HG02678 (cell line): ENCODE results near the gene TOE1.

ENCODE experiments used
- ATAC-seq: cut with Tn5 transposase; IDR thresholded peaks from one replicate; pipeline ENCODE4 v1.9.1; 2021; ENCODE audit warnings: mild to moderate bottlenecking, moderate library complexity; ENCODE audit not compliant: unreplicated experiment

The TOE1 gene

GRCh38 chr1:45326627-45327623, 13.0 kb upstream of the TOE1 start, which contains the start of gene HPDL:
Gene HPDL, plus strand, starts transcription at chr1:45326895. Its CDS starts 254 bp downstream, at chr1:45327149.
- ATAC-seq = peak; percentile 69

DNA sequence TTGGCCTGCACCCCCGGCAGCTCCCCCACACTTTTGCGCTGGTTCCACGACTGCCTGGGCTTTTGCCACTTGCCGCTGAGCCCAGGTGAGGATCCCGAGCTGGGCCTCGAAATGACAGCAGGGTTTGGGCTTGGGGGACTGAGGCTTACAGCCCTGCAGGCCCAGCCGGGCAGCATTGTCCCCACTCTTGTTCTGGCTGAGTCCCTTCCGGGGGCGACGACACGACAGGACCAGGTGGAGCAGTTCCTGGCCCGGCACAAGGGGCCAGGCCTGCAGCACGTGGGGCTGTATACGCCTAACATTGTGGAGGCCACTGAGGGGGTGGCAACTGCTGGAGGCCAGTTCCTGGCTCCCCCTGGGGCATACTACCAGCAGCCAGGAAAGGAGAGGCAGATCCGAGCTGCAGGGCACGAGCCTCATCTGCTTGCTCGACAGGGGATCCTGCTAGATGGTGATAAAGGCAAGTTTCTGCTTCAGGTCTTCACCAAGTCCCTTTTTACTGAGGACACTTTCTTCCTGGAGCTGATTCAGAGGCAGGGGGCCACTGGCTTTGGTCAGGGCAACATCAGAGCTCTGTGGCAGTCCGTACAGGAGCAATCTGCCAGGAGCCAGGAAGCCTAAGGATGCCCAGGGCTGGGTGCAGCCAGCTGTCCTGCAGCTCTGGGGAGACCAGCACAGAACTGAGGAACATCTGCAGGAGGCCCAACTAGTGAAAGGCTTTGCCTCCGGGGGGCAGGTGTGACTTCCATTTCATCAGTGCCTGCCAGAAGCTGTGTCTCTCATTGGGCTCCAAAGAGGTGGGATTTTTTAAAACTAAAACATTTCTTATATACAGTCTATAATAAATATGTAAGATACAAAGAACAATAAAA, 12.1 kb upstream of the TOE1 start:
- no peak for ATAC-seq

GRCh38 chr1:45328680-45329079, 11.3 kb upstream of the TOE1 start:
- ATAC-seq = no peak

GRCh38 chr1:45329445-45329844, 10.5 kb upstream of the TOE1 start:
- ATAC-seq = no peak

DNA sequence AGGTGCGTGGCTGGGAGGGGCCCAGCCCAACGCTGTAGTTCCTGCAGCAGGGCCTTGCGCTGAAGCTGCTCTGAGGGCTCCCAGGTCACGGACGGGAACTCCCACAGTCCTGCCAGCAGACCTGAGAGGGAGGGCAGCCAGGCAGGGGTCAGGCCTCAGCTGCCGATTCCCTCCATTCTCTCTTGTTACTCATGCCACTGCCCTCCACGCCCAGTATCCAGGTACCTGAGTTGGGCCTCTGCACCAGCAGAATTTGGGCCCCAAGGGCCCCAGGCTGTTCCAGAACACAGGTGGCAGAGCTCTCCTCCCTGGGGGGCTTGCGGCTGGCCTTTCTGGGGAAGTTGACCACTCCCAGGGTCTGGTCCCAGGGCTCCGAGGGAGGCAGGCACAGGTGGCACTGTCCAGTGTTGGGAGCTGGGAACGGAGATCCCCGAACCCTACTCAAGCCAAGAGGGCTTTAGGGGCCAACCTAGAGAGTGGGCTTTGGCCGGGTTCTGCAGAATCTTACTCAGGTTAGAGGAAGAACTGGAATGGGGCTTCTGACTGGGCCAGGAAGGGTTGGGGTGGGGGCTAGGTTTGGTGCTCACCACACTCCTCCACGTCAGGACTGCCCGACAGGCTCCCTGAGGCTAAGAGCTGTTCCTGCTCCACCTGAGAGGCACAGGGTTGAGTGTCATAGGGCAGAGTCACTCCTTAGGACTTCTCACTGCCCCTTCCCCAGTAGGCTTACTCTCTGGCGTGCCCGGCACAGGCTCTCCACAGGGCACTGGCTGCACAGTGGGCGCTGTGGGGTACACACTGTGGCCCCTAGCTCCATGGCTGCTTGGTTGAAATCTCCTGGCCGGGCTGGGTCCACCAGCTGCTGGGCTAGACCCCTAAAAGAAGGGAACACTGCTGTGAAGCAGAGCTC, 8.3 kb upstream of the TOE1 start:
- no peak for ATAC-seq

DNA sequence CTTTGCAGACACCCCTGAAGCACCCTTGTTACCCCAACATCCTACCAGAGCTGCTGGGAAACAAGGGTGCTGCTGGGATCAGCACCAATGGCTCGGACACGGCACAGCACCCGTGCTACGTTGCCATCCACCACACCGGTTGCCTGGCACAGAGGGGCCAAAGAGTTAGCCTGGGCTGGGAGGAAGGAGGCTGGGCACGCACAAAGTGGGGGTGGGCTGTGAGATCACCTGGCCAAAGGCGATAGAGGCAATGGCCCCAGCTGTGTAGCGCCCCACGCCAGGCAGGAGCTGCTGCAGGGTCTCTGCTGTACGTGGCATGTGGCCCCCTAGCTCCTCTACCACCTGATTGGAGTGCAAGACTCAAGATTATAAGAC, 7.6 kb upstream of the TOE1 start:
- no peak for ATAC-seq

DNA sequence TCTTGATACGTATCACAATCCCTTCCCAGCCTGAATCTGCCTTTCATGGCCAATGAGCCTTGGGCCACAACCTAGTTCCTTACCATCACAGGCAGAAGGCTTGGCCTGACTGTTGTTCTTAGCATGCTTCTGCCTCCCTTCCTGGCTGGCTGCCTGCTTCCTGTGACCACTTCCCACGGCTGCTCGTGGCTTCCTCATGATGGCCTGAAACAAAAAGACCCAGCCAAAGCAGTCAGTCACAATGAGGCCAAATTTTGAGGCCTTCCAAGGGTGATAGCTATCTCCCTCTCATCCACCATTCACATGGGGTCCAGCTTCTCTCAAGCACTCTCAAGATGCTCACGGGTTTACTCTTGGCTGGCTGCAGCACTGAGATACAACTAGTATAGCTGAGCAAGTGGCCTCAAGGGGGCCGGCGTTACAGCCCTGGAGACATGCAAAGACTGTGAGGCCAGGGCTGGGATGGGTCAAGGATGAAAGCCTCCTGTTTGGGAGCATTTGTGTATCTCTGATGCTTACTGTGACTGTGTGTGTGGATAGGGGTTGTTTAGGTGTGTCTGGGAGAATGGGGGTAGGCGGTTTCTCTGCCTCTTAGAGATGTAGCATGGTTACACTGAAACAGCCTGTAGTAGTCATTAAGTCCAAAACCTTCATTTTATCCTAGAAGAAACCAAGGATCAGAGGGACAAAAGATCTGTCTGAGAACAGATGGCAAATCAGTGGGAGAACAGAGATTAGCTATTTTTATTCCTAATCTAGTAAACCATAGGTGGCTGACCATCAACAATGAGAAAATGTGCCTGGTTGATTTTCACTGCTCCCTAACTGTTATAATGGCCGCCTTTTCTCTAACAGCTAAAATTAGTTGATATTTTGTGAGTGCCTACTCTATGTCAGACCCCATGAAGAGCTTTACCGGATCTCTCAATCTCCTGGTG, 5.4 kb upstream of the TOE1 start:
- no peak for ATAC-seq

DNA sequence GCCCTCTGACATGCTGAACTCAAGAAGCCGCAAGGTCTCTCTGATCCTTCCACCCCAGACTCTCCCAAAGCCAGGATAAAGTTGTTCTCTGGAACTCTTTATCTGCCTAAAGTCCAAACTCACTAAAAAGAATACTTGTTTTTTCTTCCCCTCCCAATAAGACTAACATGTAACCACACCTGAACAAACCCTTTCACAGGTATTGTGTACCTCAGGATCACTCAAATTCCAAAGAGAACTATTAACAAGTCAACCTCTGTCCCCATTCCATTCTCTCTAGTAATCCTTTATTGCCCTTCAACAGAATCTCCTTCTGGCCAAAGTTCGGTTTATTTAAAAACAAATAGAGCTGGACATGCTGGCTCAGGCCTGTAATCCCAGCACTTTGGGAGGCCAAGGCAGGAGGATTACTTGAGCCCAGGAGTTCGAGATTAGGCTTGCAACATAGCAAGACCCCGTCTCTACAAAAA, 4.1 kb upstream of the TOE1 start:
- no peak for ATAC-seq

GRCh38 chr1:45337630-45338325, 2.2 kb upstream of the TOE1 start:
- no peak for ATAC-seq

- no peak for ATAC-seq
These were observed 971 bp downstream of the TOE1 start for GRCh38 chr1:45340816-45341466.

DNA sequence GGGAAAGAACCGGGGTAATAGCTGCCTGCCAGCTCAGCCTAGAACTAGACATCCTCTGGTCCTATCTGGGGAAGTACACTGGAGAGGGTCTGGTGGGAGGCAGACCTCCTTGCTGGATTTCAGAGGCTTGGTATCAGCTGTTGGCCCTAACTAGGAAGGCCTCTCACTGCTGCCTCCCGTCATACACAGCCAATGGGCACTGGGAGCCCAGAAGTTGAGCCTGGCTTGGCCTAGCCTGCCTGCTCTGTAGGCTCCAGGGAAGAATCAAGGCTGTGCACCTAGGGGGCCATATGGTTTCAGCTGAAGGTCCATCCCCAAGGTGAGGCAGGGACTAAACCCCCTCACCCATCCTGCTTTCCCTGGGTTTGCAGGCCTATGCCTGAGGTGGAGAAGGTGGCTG, 4.5 kb downstream of the TOE1 start:
- no peak for ATAC-seq

DNA sequence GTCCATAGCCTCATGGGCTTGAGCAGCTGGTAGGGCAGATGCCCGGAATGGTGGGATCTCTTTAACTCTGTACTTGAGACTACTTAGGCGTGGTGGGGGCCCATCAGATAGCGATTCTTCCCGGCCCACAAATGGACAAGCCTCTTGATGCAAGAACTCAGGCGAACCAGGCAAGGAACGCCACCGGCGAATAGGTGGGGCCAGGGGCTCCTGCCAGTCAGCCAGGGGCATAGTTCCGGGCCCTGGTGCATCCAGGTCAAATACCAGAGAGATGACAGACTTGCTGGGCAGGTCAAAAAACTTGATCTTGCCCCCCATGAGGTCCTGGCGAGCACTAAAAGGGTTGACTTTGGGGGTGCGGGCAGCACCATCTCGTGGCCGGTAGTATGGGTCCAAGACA, 5.0 kb downstream of the TOE1 start:
- ATAC-seq = no peak

- ATAC-seq = no peak
These were observed 6.5 kb downstream of the TOE1 start for GRCh38 chr1:45346473-45346872.

DNA sequence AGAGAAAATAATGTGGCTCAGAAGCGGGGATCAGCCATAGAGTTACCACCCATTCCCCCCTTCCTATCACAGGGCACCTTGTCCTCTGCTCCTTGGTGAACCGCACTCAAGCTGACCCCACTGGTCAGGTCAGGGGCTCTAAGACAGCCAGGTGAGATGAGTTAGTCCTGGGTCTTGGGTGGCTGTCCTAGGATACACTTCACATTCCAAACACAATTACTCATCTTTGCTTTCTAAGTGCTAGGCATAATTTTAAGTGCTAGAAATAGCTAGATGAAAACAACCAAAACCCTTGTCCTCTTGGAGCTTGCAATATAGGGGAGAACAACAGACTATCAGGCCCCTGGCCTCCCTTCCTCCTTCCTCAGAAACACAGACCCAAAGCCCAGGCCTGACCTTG, 8.1 kb downstream of the TOE1 start:
- ATAC-seq = no peak

GRCh38 chr1:45348609-45348965, 8.6 kb downstream of the TOE1 start:
- ATAC-seq = no peak

DNA sequence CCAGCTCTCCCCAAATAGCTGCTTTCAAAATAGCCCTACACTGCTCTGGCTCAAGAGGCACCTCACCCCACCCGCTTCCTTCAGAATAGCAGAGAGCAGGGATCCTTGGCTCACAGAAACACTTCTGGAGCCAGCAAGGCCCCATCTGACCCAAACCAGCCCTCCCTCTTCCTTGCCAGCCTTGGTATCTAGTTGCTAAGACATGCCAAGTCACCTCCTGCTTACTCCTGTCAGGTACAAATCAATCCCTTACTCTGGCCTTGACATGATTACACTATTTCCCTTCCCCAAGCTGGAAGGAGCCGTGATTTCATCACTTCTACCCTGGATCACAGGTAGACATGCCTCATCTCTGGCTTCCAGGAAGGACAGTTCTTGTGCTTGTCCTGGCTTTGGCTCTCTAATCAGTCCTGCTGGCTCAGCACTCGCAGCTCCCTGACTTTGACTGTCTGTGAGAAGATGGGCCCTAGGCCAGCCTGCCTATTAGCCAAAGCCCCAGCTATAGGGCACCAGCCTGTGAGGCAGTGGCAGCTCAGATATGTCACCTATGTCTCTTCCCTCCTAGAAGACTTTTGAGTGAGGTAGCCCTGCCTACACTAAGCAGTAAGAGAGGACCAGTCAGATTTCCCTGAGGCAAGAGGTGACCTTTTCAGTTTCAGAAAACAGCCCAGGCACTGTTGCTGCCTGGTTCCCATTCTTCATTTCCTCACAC, 9.2 kb downstream of the TOE1 start:
- ATAC-seq = no peak

- ATAC-seq = no peak
These were observed 11.5 kb downstream of the TOE1 start for GRCh38 chr1:45351508-45351907.

- ATAC-seq = no peak
These were observed 13.7 kb downstream of the TOE1 start for GRCh38 chr1:45353685-45354084.
